Neural cell (in vitro differentiated cells): Measurements from ENCODE around the gene CCNDBP1.

Experiments
- CTCF ChIP-seq: fragments of 450-650 bp; IDR thresholded peaks from 2 replicates; pipeline ENCODE4 v1.5.1; 2014; ENCODE audit warnings: antibody characterized with exemption, mild to moderate bottlenecking, moderate library complexity; ENCODE audit not compliant: poor library complexity, severe bottlenecking
- EP300 ChIP-seq: fragments of 450-650 bp; conservative IDR thresholded peaks from 2 replicates; pipeline ENCODE4 v1.6.1; 2014; ENCODE audit warnings: antibody characterized with exemption, mild to moderate bottlenecking, moderate library complexity; ENCODE audit not compliant: poor library complexity, severe bottlenecking
- EZH2 ChIP-seq: fragments of 200-600, 300-800 bp; shearing (Covaris generic), sonication (generic); IDR thresholded peaks from 2 replicates; pipeline ENCODE4 v1.6.1; 2014; ENCODE audit warnings: antibody characterized with exemption, low read length, borderline replicate concordance, mild to moderate bottlenecking; ENCODE audit not compliant: insufficient read depth, poor library complexity, severe bottlenecking
- POLR2AphosphoS5 ChIP-seq: IDR thresholded peaks from 2 replicates; pipeline ENCODE4 v1.6.1; 2012
- RAD21 ChIP-seq: fragments of 450-650 bp; conservative IDR thresholded peaks from 2 replicates; pipeline ENCODE4 v1.6.1; 2014; ENCODE audit warnings: antibody characterized with exemption, mild to moderate bottlenecking, moderate library complexity
- REST ChIP-seq: IDR thresholded peaks from 2 replicates; pipeline ENCODE4 v1.6.1; 2012; ENCODE audit warnings: borderline replicate concordance
- SMC3 ChIP-seq: fragments of 450-650 bp; conservative IDR thresholded peaks from 2 replicates; pipeline ENCODE4 v1.6.1; 2014; ENCODE audit warnings: antibody characterized with exemption, mild to moderate bottlenecking, moderate library complexity; ENCODE audit not compliant: poor library complexity
- TAF1 ChIP-seq: IDR thresholded peaks from 2 replicates; pipeline ENCODE4 v1.6.1; 2012; ENCODE audit warnings: low read depth

GRCh38 chr15:43204016-43204901, 19.1 kb downstream of the CCNDBP1 start:
- TF ChIP-seq POLR2AphosphoS5 (no peak), SMC3 (no peak), CTCF (peak; percentile 43), EZH2 (no peak), EP300 (no peak), RAD21 (no peak), TAF1 (no peak), REST (no peak)
